LNCAP (cell line): ENCODE results near the gene IGFALS.

Experiments used
- CTCF ChIP-seq: fragments of 450-650 bp; IDR thresholded peaks from 2 replicates; pipeline ENCODE4 v1.5.1; 2017; ENCODE audit warnings: mild to moderate bottlenecking

The IGFALS gene

DNA sequence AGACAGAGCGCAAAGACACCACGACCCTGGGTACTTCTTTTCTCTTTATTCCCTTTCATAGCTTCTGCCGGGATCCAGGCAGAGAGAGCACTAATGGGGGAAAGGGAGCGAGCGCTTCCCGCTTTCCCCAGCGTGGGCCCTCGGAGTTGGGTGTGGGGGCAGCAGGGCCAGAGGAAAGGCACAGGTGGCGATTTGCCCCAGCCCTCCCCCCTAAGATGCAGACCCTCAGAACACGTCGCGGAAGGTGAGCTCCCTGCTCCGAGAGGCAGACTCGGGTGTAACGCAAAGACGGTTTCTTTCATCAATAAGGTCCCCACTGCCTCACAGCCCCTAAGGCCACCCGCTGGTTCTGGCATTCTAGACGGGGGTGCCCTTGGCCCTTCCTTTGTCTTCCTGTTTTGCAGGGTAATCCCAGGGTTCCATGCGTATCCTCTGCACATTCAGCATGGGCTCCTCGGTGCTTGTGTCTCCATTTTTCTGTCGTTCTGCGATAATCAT, 21.6 kb downstream of the IGFALS start:
- no peak for TF ChIP-seq CTCF

- TF ChIP-seq CTCF = no peak
Observed at GRCh38 chr16:1771188-1771863, 22.2 kb downstream of the IGFALS start, which contains the start of gene NME3. NME3 (minus strand) TSS chr16:1771543; CDS start chr16:1771534, 9 bp downstream.

GRCh38 chr16:1770328-1771187, 22.9 kb downstream of the IGFALS start:
- TF ChIP-seq CTCF = no peak

GRCh38 chr16:1769402-1770300, 23.9 kb downstream of the IGFALS start:
- TF ChIP-seq CTCF = no peak

DNA sequence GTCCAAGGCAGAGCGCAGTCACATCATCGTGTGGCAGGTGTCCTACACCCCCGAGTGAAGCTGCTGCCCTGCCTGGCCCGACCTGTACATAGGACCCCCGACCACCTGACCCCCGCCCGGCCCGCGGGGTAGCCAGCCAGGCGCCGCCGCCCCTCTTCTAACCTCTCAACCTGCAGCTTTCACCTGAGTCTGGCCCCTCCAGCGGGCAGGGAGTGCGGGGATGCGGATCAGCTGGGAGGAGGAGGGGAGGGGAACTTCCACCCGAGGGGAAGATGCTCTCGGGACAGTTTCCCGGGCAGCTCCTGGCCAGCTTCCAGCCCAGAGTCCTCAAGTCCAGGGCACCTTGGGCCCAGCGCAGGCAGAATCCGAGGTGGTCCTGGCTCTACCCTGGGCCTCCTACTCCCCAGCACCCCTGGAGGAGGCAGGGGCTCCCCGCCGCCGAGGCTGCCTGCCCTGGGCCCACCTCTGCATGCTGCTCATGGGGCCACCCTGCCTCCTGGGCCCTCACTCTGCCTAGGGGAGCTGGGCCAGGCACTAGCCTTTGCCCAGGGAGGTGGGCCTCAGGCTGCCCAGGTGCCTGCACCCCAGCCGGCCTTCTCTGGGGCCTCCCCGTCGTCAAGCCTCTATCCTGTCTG, 24.6 kb downstream of the IGFALS start:
- TF ChIP-seq CTCF = no peak

- no peak for TF ChIP-seq CTCF
Observed at GRCh38 chr16:1768061-1768766, 25.3 kb downstream of the IGFALS start.
